CD1c-positive myeloid dendritic cell (primary cell): ENCODE measurements around the gene IQGAP3.
A peak's percentile ranks its signal among the peaks of the same experiment; 100 is the strongest.
"Not testable (repeated sequence)": the region's sequence is repeated elsewhere in the genome, so short reads cannot be mapped to it uniquely, and the experiment has no call there.

Experiments used
- DNase-seq: peaks from one replicate; pipeline ENCODE4 v3.0.0-alpha.2; 2016; ENCODE audit errors: extremely low spot score

IQGAP3 gene, protein sequence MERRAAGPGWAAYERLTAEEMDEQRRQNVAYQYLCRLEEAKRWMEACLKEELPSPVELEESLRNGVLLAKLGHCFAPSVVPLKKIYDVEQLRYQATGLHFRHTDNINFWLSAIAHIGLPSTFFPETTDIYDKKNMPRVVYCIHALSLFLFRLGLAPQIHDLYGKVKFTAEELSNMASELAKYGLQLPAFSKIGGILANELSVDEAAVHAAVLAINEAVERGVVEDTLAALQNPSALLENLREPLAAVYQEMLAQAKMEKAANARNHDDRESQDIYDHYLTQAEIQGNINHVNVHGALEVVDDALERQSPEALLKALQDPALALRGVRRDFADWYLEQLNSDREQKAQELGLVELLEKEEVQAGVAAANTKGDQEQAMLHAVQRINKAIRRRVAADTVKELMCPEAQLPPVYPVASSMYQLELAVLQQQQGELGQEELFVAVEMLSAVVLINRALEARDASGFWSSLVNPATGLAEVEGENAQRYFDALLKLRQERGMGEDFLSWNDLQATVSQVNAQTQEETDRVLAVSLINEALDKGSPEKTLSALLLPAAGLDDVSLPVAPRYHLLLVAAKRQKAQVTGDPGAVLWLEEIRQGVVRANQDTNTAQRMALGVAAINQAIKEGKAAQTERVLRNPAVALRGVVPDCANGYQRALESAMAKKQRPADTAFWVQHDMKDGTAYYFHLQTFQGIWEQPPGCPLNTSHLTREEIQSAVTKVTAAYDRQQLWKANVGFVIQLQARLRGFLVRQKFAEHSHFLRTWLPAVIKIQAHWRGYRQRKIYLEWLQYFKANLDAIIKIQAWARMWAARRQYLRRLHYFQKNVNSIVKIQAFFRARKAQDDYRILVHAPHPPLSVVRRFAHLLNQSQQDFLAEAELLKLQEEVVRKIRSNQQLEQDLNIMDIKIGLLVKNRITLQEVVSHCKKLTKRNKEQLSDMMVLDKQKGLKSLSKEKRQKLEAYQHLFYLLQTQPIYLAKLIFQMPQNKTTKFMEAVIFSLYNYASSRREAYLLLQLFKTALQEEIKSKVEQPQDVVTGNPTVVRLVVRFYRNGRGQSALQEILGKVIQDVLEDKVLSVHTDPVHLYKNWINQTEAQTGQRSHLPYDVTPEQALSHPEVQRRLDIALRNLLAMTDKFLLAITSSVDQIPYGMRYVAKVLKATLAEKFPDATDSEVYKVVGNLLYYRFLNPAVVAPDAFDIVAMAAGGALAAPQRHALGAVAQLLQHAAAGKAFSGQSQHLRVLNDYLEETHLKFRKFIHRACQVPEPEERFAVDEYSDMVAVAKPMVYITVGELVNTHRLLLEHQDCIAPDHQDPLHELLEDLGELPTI (N-terminal part only)

DNA sequence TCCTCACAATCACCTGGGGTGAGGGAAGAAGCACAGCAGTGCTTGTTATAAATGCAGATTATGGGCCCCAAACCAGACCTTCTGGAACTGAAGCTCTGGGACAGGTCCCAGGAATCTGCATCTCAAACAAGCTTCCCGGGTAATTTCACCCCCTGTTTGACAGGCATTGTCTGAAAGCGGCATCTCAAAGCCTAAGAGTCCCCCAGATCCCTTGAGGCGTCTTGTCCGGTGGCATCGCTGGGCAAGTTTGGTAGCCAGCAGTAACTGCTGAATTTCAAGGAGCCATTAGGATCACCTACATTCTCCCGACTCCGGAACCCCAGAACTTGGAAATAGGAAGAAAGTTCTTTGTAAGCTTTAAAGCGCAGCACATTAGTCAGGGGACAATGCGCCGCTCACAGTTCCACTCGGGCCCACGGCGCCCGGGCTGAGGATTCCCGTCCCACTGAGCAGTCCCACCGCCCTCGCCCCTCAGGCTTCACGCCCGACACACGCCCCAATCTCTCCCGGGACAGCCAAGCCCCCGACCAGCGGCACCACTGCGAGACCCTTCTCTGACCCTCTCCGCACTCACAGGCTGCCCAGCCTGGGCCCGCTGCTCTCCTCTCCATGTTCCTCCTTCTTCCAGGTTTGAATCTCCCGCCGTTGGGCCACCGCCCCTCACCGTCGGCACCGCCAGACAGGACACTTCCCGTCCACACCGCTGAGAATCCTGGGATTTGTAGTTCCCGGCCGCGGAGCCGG, at the start of gene IQGAP3:
TSS of gene IQGAP3 (minus strand) at position 647 of the 744 bp plus-strand sequence. CDS start at position 611, 36 bp downstream.
- DNase-seq = peak; percentile 93

DNA sequence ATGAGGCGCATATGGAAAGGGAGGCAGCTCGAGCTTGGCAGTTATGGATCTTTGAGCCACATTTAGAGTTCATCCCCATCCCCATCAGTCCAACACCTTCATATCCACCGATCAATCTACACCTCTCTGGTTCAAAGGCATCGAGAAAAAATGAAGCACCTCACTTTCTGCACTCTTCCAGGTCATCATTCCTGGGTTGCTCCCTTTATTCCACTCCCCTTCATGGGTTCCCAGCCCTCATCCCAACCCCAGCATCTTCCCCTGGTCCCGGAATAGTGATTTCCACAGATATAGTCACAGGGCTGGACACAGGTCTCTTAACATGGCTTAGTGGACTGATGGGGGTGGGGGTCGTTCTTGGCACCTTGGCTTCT, 47.2 kb upstream of the IQGAP3 start:
- DNase-seq = no peak

- DNase-seq = no peak
Measured at GRCh38 chr1:156618853-156619581, 46.7 kb upstream of the IQGAP3 start, which contains the start of gene HAPLN2. HAPLN2 (plus strand) TSS chr1:156619415; CDS start chr1:156623491, 4,076 bp downstream.

DNA sequence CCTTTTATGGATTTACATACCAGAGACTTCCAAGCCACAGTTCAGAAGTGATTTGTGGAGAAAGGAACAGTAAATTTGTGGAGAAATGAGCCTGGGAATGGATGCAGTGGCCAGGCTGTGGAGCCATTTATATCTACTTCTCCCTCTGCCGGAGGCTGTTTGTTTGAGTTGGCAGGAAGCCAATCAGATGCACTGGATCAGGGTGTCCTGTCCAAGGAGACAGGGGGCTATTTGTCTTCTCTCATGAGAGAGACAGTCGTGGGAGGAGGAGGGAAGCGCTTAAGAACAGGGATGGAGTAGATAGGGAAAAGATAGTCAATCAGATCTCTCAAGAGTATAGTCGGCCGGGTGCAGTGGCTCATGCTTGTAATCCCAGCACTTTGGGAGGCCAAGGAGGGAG, 44.1 kb upstream of the IQGAP3 start:
- no peak for DNase-seq

DNA sequence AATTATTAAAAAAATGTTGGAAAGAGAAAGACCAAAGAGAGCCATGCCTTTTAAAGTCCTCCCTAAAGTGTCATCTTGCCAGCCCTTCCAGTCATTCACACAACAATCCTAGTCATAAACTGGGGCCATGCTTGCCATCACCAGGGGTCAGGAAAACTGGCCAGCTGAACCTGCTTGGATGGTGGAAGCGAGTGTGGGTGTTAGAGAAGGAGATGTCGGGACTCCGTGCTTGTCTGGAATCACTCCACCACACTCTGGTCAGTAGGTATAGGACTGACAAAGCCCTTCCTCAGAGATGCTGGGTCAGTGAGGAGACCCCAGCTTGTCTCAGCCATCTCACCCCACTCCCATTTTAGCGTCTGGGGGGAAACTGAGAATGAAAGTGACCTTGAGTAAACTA, 43.6 kb upstream of the IQGAP3 start:
- no peak for DNase-seq

- peak; percentile 46 for DNase-seq
Measured at GRCh38 chr1:156612666-156613065, 40.3 kb upstream of the IQGAP3 start.

GRCh38 chr1:156610072-156610471, 37.7 kb upstream of the IQGAP3 start:
- not testable (repeated sequence) for DNase-seq

DNA sequence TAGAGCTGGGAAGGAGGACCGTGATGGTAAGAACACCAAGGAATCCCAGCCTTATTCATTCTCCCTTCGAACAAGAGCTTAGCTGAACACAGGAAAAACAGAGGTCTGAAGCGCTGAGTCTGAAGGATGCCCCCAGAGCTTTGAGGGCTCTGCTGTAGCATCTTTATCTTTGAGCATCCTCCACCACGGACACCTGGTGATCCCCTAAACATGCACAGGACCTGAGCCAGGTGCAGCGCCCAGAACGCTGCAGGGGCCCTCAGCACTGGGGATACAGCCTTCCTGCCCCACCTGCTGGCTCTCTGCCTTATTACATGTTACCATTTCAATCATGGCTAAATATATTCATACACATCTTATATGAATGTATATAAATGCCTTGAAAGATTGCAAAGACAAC, 36.6 kb upstream of the IQGAP3 start:
- peak; percentile 44 for DNase-seq

DNA sequence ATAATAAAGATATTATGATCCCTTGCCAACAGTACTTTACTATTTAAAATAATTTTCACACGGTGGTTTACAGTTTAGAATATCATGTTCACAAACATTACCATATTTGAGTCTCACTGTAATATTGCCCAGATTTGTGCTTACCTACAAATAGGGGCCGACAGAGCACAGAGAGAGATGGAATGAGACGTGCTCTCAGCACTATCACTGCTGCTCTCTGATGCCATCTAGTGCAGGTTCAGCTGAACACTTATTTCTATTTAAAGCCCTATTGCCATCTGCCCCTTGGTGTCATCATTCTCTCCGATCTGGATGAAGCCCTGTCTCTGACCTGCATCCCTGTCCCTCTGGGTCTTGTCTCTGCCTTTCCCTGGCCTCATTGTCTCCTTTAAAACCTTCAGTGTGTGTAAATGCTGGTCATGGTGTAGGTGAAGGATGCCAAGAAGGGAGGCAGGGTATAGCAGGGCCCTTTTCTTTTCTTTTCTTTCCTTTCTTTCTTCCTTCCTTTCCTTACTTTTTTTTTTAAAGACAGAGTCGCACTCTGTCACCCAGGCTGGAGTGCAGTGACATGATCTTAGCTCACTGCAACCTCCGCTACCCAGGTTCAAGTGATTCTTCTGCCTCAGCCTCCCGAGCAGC, 35.8 kb upstream of the IQGAP3 start:
- DNase-seq = peak; percentile 74

GRCh38 chr1:156607344-156607743, 35.0 kb upstream of the IQGAP3 start:
- DNase-seq = not testable (repeated sequence)

GRCh38 chr1:156602557-156602993, 30.2 kb upstream of the IQGAP3 start:
- peak; percentile 34 for DNase-seq

- no peak for DNase-seq
Measured at GRCh38 chr1:156601892-156602291, 29.5 kb upstream of the IQGAP3 start.

- peak; percentile 90 for DNase-seq
Measured at GRCh38 chr1:156601122-156601830, 28.9 kb upstream of the IQGAP3 start, which contains the start of gene GPATCH4. GPATCH4 (minus strand) TSS chr1:156601479.

DNA sequence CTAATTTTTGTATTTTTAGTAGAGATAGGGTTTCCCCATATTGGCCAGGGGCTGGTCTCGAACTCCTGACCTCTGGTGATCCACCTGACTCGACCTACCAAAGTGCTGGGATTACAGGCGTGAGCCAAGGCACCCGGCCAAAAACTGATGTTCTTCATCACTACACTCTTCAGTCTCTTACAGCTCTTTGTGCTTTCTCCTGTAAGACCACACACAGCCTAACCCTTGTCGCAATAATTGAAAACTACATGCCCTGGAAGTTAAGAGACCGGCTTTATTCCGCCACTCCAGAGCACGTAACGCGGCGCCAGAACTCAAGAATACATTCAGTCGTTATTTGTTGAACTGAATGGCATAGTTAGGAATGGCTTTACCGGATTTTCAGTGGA, 28.4 kb upstream of the IQGAP3 start:
- DNase-seq = no peak

DNA sequence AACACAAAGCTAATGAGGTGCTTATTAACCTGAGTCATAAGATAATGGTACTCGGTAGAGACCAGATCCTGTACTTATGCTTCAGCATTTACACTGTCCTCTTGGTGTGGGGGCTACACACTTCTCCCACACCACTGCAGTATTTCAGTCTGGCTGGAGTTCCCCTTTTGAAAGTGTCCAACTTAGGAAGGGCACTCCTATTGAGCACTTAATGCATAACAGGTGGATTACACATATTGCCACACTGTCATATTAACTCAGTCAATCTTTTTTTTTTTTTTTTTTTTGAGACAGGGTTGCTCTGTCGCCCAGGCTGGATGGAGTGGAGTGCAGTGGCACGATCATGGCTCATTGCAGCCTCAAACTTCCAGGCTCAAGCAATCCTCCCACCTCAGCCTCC, 27.4 kb upstream of the IQGAP3 start:
- peak; percentile 71 for DNase-seq

- DNase-seq = no peak
Measured at GRCh38 chr1:156598731-156599432, 26.5 kb upstream of the IQGAP3 start.

DNA sequence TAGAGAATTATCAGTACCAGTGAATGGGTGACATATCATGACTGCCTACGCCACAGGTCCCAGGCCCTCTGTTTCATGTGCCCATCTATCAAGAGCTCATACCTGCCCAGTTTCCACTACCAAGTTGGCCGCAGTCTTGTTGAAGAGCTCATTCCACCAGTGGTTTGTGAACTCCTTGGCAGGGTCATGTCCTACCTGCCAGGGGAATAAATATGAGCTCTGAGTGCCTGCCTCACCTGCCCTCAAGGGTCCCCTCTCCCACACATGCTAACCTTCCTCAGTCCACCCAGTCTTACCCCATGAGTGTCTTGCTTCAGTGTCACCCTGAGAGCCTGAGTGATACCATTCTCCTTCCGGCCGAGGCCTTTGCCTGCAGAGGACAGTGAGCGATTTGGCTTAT, 25.8 kb upstream of the IQGAP3 start:
- DNase-seq = no peak

DNA sequence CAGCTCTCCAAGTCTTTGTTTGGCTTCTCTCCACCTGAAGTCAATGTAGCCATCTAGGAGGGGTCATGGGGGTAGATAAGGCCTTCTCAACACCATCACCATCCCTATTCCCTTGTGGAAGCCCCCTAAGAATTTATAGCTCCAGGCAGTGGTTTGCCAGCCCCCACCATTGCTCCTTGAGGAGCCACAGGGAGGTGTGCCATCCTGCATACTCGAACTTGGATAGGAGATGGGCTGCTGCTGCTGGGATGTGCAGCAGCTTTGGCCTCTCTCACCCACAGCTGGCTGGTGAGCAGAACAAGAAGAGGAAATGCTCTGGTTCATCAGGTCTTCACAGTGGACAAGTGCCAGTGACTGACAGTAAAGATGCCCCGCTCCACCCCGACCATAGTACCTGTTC, 24.1 kb upstream of the IQGAP3 start:
- DNase-seq = no peak
